Measurements from ENCODE around the gene GALK2.

- no peak for TF ChIP-seq CTCF (IDR thresholded peaks at IDR 0.05; ENCODE audit: low read length)
- TF ChIP-seq EZH2 (IDR thresholded peaks at IDR 0.05; ENCODE audit: borderline replicate concordance, low read length), result no peak
Observed at GRCh38 chr15:49152552-49153312, 17.3 kb upstream of the GALK2 start.

All from OCI-LY1 (cell line).